PC-9 (cell line): ENCODE data around the gene DICER1. TPM values are rescaled to one million over a fixed set of nuclear protein-coding genes. Genes with fewer than 3 reads are reported as not detected.

ENCODE experiments used
- BruUV-seq: library from RNA; stranded (reverse); fragments of 400-500 nt; replicated peaks from 2 replicates; lab custom pipeline; 2021; lab: Mats Ljungman, UMichigan
- CTCF ChIA-PET: fragments of 300-600 bp; sonication (Branson Sonifier 250); formaldehyde crosslinking; loops from one replicate; lab custom pipeline; 2022; ENCODE audit warnings: antibody characterized with exemption; lab: Charles Lee
- POLR2A ChIA-PET: fragments of 300-600 bp; sonication (Branson Sonifier 250); formaldehyde crosslinking; loops from one replicate; lab custom pipeline; 2022; ENCODE audit warnings: antibody characterized with exemption; ENCODE audit not compliant: unreplicated experiment; lab: Charles Lee
- DNase-seq, 2 experiments: peaks; one replicate each; pipeline versions ENCODE4 v3.0.0 to v3.0.0-alpha.2; 2015 to 2022; ENCODE audit warnings: mixed read lengths in 1 of 2
- H2AFZ ChIP-seq: fragments of 200-600 bp; sonication (generic); 2 replicates; pipeline ENCODE4 v1.8.1; 2017; ENCODE audit warnings: antibody characterized with exemption
- H3F3A ChIP-seq: fragments of 200-600 bp; sonication (generic); 2 replicates; pipeline ENCODE4 v1.8.1; 2017; ENCODE audit warnings: antibody characterized with exemption, mild to moderate bottlenecking, low read depth; ENCODE audit not compliant: insufficient read depth
- H3K27ac ChIP-seq: fragments of 200-600 bp; sonication (generic); 2 replicates; pipeline ENCODE4 v1.6.1; 2016; ENCODE audit warnings: mixed run types
- H3K27me3 ChIP-seq: fragments of 200-600 bp; sonication (generic); 2 replicates; pipeline ENCODE4 v1.6.1; 2016; ENCODE audit warnings: low read depth, mixed run types; ENCODE audit not compliant: insufficient read depth
- H3K36me3 ChIP-seq: fragments of 200-600 bp; sonication (generic); 2 replicates; pipeline ENCODE4 v1.6.1; 2016; ENCODE audit warnings: low read depth, mixed run types
- H3K4me1 ChIP-seq: fragments of 200-600 bp; sonication (generic); replicated peaks from 2 replicates; pipeline ENCODE4 v1.6.1; 2016; ENCODE audit warnings: mixed run types; ENCODE audit not compliant: insufficient read depth
- H3K4me2 ChIP-seq: fragments of 200-600 bp; sonication (generic); 2 replicates; pipeline ENCODE4 v1.6.1; 2017; ENCODE audit warnings: mixed run types
- H3K4me3 ChIP-seq: fragments of 200-600 bp; sonication (generic); 2 replicates; pipeline ENCODE4 v1.6.1; 2016; ENCODE audit warnings: mixed run types
- H3K79me2 ChIP-seq: fragments of 200-600 bp; sonication (generic); 2 replicates; pipeline ENCODE4 v1.6.1; 2017; ENCODE audit warnings: low read depth, mixed run types
- H3K9me2 ChIP-seq: fragments of 200-600 bp; sonication (generic); 2 replicates; pipeline ENCODE4 v1.8.1; 2017; ENCODE audit warnings: mild to moderate bottlenecking; ENCODE audit not compliant: insufficient read depth
- H3K9me3 ChIP-seq: fragments of 200-600 bp; sonication (generic); 2 replicates; pipeline ENCODE4 v1.8.1; 2016; ENCODE audit warnings: low read depth; ENCODE audit not compliant: insufficient read depth
- H4K20me1 ChIP-seq: fragments of 200-600 bp; sonication (generic); 2 replicates; pipeline ENCODE4 v1.8.1; 2017; ENCODE audit not compliant: insufficient read depth
- CTCF ChIP-seq: fragments of 200-600 bp; sonication (generic); conservative IDR thresholded peaks from 2 replicates; pipeline ENCODE4 v1.6.1; 2017; ENCODE audit warnings: mixed run types, antibody characterized with exemption, mild to moderate bottlenecking, moderate library complexity
- EZH2 ChIP-seq: fragments of 200-600 bp; sonication (generic); IDR thresholded peaks from 2 replicates; pipeline ENCODE4 v1.8.0; 2017; ENCODE audit warnings: antibody characterized with exemption, low read depth
- intact Hi-C: fragments of 100-400 bp; cut with micrococcal nuclease; formaldehyde crosslinking; loops from one replicate; pipeline ENCODE4 v1.10.0; 2022; ENCODE audit not compliant: unreplicated experiment
- total RNA-seq: library from RNA; stranded (reverse); gene quantifications from 2 replicates; pipeline ENCODE4 v1.2.3, GENCODE V29; 2021

Gene DICER1
- total RNA-seq, 1 experiment from 2014 or later = 15.1 TPM

- no peak for DNase-seq
- Histone ChIP-seq H2AFZ (no peak overlapping the region), H3K79me2 (no peaks in the 10 kb centered on the region), H3K9me2 (no peaks in the 10 kb centered on the region), H4K20me1 (no peaks in the 10 kb centered on the region), H3K27me3 (no peaks in the 10 kb centered on the region), H3K4me3 (no peak overlapping the region), H3K27ac (no peak overlapping the region), H3F3A (no peaks in the 10 kb centered on the region), H3K36me3 (no peaks in the 10 kb centered on the region), H3K4me2 (no peak overlapping the region), H3K9me3 (no peaks in the 10 kb centered on the region), H3K4me1 (no peaks in the 10 kb centered on the region)
- intact Hi-C loops = no loop called here
- BruUV-seq = no TSS peak
- CTCF ChIA-PET = no interaction called here
- no peak for TF ChIP-seq CTCF
- no peak for TF ChIP-seq EZH2
- POLR2A ChIA-PET = no interaction called here
Measured at GRCh38 chr14:95121911-95122620, 35.3 kb downstream of the DICER1 start.

DNA sequence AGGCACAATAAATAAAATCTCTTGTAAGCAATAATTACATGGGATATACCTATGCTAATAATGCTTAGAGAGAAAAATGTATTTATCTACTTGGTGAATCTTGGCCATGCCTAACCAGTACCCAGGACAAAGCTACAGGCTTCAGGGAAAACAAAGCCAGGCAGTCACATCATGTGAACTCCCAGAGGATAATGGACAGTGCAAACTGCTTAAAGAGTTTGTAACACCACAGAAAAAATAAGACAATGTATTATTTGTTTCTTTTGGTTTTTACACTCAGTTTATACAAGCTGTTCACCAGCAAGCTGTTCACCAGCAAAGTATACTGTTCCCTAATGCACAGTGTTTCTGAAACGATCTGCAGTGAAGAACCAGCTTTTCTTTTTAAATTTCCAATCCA lies 38.0 kb downstream of the DICER1 start:
- no peaks in the 10 kb centered on the region for H3K79me2 ChIP-seq
- H3K9me2 ChIP-seq = no peaks in the 10 kb centered on the region
- H3K4me1 ChIP-seq = no peaks in the 10 kb centered on the region
- ChIA-PET POLR2A (no interaction called here), CTCF (interaction anchor here (0.6 kb wide), 1 partner anchor 176 kb away, joined by 3 read pairs; no protein-coding TSS in a partner anchor)
- TF ChIP-seq EZH2 = no peak
- no peak for TF ChIP-seq CTCF
- H3K9me3 ChIP-seq = no peaks in the 10 kb centered on the region
- DNase-seq = no peak
- H3K4me3 ChIP-seq = no peak overlapping the region
- intact Hi-C loops = no loop called here
- no peak overlapping the region for H3K27ac ChIP-seq
- no peaks in the 10 kb centered on the region for H3F3A ChIP-seq
- BruUV-seq = no TSS peak
- H4K20me1 ChIP-seq = no peaks in the 10 kb centered on the region
- no peaks in the 10 kb centered on the region for H3K27me3 ChIP-seq
- no peaks in the 10 kb centered on the region for H3K36me3 ChIP-seq
- no peak overlapping the region for H3K4me2 ChIP-seq
- no peak overlapping the region for H2AFZ ChIP-seq

DNA sequence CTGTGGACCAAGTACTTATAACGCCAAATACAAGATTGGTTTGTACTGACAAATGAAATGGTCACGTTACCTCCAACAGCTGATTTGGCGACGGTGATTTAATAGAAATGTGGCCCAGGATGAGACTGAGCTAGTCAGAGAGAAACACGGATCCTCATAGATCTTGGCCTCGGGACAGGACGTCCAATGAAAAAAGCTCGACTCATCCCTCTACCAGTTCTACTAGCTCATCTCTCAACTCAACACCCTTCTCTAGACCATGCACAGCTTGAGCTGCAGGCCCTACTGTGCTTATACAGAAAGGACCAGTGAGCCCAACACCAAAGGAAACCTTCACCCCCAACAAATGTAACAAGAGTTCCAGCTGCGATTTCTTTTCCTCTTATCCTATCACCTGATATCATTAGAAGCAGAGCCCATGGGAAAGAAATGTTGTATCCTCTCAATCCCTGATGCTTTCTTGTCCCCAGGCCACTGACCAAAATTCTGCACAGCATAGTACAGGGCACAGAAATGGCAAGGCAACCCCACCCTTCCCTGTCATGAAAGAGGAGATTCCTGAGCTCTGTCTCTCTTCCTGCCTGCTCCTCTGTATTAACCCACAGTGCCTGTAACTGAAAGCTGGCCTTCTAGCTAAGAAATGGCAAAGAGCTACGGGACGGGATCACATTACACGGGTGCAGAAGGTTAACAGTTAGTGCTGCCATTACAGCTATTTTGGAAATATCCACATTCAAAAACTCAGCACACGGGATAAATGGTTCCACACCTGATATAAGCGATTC lies 39.2 kb downstream of the DICER1 start:
- intact Hi-C loops = no loop called here
- H3K4me2 ChIP-seq = no peak overlapping the region
- CTCF ChIA-PET = no interaction called here
- DNase-seq = no peak
- H3K9me3 ChIP-seq = no peaks in the 10 kb centered on the region
- H3K27me3 ChIP-seq = no peaks in the 10 kb centered on the region
- H2AFZ ChIP-seq = no peak overlapping the region
- no peaks in the 10 kb centered on the region for H3K9me2 ChIP-seq
- POLR2A ChIA-PET = no interaction called here
- no peaks in the 10 kb centered on the region for H3F3A ChIP-seq
- TF ChIP-seq CTCF (no peak), EZH2 (no peak)
- H3K27ac ChIP-seq = no peak overlapping the region
- no peaks in the 10 kb centered on the region for H3K79me2 ChIP-seq
- no peaks in the 10 kb centered on the region for H3K36me3 ChIP-seq
- H3K4me3 ChIP-seq = no peak overlapping the region
- no peaks in the 10 kb centered on the region for H3K4me1 ChIP-seq
- no TSS peak for BruUV-seq
- H4K20me1 ChIP-seq = no peaks in the 10 kb centered on the region
